B cell (primary cell): ENCODE measurements around the gene CDK5RAP3. TPM values are rescaled to one million over a fixed set of nuclear protein-coding genes. Genes with fewer than 3 reads are reported as not detected.

Experiments
- ATAC-seq: fragments of 200-7000 bp; cut with Tn5 transposase; one replicate; pipeline ENCODE4 v1.10.0; 2021; ENCODE audit warnings: low read depth, mild to moderate bottlenecking, moderate number of reproducible peaks, moderate library complexity
- CTCF ChIA-PET: fragments of 350-600 bp; sonication (Branson Sonifier 250); formaldehyde crosslinking; loops from one replicate; lab custom pipeline; 2021; ENCODE audit warnings: antibody characterized with exemption, inconsistent platforms; lab: Charles Lee
- POLR2A ChIA-PET: fragments of 350-600 bp; sonication (Branson Sonifier 250); formaldehyde crosslinking; loops from one replicate; lab custom pipeline; 2021; ENCODE audit warnings: antibody characterized with exemption; lab: Charles Lee
- DNase-seq: peaks from one replicate; pipeline ENCODE4 v3.0.0; 2013
- H2AFZ ChIP-seq: 2 replicates; pipeline ENCODE4 v1.6.1; 2012; ENCODE audit warnings: mild to moderate bottlenecking, low read depth, low read length; ENCODE audit not compliant: insufficient read depth, poor library complexity, severe bottlenecking
- H3K27ac ChIP-seq, 2 donors: 1 replicate in 1 of 2; 2 replicates in 1 of 2; pipeline ENCODE4 v1.5.1; 2012 to 2013; ENCODE audit warnings: low read length in 2 of 2, mild to moderate bottlenecking in 2 of 2, moderate library complexity in 1 of 2
- H3K27me3 ChIP-seq, 4 experiments: fragments of 200-600 bp in 1 of 4; sonication (generic) in 1 of 4; replicated peaks in 1 of 4; 1 replicate in 2 of 4; 2 replicates in 2 of 4; pipeline versions ENCODE4 v1.6.1 to v1.7.0; 2013 to 2016; ENCODE audit warnings: low read length in 3 of 4, mild to moderate bottlenecking in 2 of 4, mixed read lengths in 1 of 4, moderate library complexity in 1 of 4; ENCODE audit not compliant: insufficient read depth in 4 of 4, control insufficient read depth in 3 of 4; ENCODE audit errors: control extremely low read depth in 1 of 4
- H3K36me3 ChIP-seq, 2 experiments: replicated peaks in 1 of 2; 1 replicate in 1 of 2; 2 replicates in 1 of 2; pipeline versions ENCODE4 v1.6.1 to v1.7.1; 2013; ENCODE audit warnings: low read length in 1 of 2; ENCODE audit not compliant: insufficient read depth in 2 of 2, control insufficient read depth in 1 of 2; ENCODE audit errors: control extremely low read depth in 1 of 2, extremely low read depth in 1 of 2
- H3K4me1 ChIP-seq, 2 donors: fragments of 200-600 bp in 1 of 2; sonication (generic) in 1 of 2; 1 replicate in 1 of 2; 2 replicates in 1 of 2; pipeline versions ENCODE4 v1.5.1 to v1.6.1; 2013 to 2017; ENCODE audit warnings: low read length in 2 of 2; ENCODE audit not compliant: control insufficient read depth in 2 of 2, insufficient read depth in 2 of 2
- H3K4me2 ChIP-seq: replicated peaks from 2 replicates; pipeline ENCODE3; 2012; ENCODE audit warnings: mild to moderate bottlenecking, low read depth, low read length; ENCODE audit not compliant: poor library complexity, severe bottlenecking
- H3K4me3 ChIP-seq, 5 experiments: fragments of 200-600 bp in 1 of 5; sonication (generic) in 1 of 5; 1 replicate in 3 of 5; 2 replicates in 2 of 5; pipeline versions ENCODE4 v1.5.1 to v1.7.0; 2011 to 2016; ENCODE audit warnings: low read length in 4 of 5, mild to moderate bottlenecking in 4 of 5, low read depth in 2 of 5, control low read depth in 1 of 5, moderate library complexity in 1 of 5; ENCODE audit not compliant: insufficient read depth in 1 of 5; ENCODE audit errors: control extremely low read depth in 1 of 5, extremely low read depth in 1 of 5
- H3K79me2 ChIP-seq: fragments of 200-600 bp; sonication (generic); one replicate; pipeline ENCODE4 v1.6.0; 2016; ENCODE audit warnings: low read length; ENCODE audit not compliant: control insufficient read depth, insufficient read depth
- H3K9ac ChIP-seq: fragments of 200-600 bp; sonication (generic); 2 replicates; pipeline ENCODE4 v1.6.1; 2017; ENCODE audit warnings: mild to moderate bottlenecking, low read length, moderate library complexity
- H3K9me3 ChIP-seq, 3 donors: one replicate each; pipeline versions ENCODE4 v1.6.1 to v1.7.1; 2013; ENCODE audit warnings: low read length in 2 of 3; ENCODE audit not compliant: control insufficient read depth in 2 of 3, insufficient read depth in 1 of 3; ENCODE audit errors: control extremely low read depth in 1 of 3
- H4K20me1 ChIP-seq: 2 replicates; pipeline ENCODE4 v1.6.0; 2012; ENCODE audit warnings: mild to moderate bottlenecking, low read length; ENCODE audit not compliant: insufficient read depth, control insufficient read depth, poor library complexity, severe bottlenecking
- H3K27ac Mint-ChIP-seq: one replicate; pipeline ENCODE4 v1.8.0; 2021; ENCODE audit warnings: mixed read lengths
- H3K27me3 Mint-ChIP-seq: one replicate; pipeline ENCODE4 v1.8.0; 2021; ENCODE audit warnings: mixed read lengths
- H3K4me1 Mint-ChIP-seq: one replicate; pipeline ENCODE4 v1.8.0; 2021; ENCODE audit warnings: mixed read lengths
- H3K4me3 Mint-ChIP-seq: one replicate; pipeline ENCODE4 v1.8.0; 2021; ENCODE audit warnings: mixed read lengths
- H3K9me3 Mint-ChIP-seq: one replicate; pipeline ENCODE4 v1.8.0; 2022; ENCODE audit warnings: mixed read lengths; ENCODE audit not compliant: insufficient read depth
- CTCF ChIP-seq: fragments of 200-600 bp; IDR thresholded peaks from one replicate; pipeline ENCODE4 v1.8.0; 2022; ENCODE audit warnings: antibody characterized with exemption, mild to moderate bottlenecking
- EZH2 ChIP-seq: IDR thresholded peaks from 2 replicates; pipeline ENCODE4 v1.6.1; 2012; ENCODE audit warnings: borderline replicate concordance, low read depth, mild to moderate bottlenecking, moderate library complexity, low read length; ENCODE audit not compliant: insufficient read depth, poor library complexity, severe bottlenecking
- WGBS: methylation state at CpG from one replicate; pipeline ENCODE4 v1.1.5; 2013; ENCODE audit warnings: missing lambda C conversion rate; ENCODE audit not compliant: insufficient coverage; 5-methylcytosine and 5-hydroxymethylcytosine counted together
- intact Hi-C: fragments of 100-400 bp; cut with micrococcal nuclease; formaldehyde crosslinking; loops from one replicate; pipeline ENCODE4 v1.10.0; 2022
- polyA plus RNA-seq: library from polyadenylated mRNA; depleted of rRNA; stranded (reverse); fragments of >200 nt; gene quantifications from 2 replicates; pipeline ENCODE4 v1.2.3, GENCODE V29; 2012
- total RNA-seq, 2 donors: library from RNA; stranded (reverse); fragments of 120-200 nt in 1 of 2; gene quantifications; 1 replicate in 1 of 2; 2 replicates in 1 of 2; pipeline versions ENCODE4 v1.2.3 to v1.2.4, GENCODE V29; 2013 to 2022

Gene CDK5RAP3
- total and polyA plus RNA-seq, 2 donors (not counting 1 experiment from before 2014, with no cell fraction given): 417 to 728 TPM

- intact Hi-C loops: no loop called here
- TF ChIP-seq EZH2 (no peak), CTCF (no peak)
- CTCF ChIA-PET: interaction anchor here (1.0 kb wide), 1 partner anchor 24 kb away, joined by 3 read pairs; no protein-coding TSS in a partner anchor
Measured at GRCh38 chr17:47996201-47996600, 25.3 kb downstream of the CDK5RAP3 start.

GRCh38 chr17:47997586-47997985 lies 26.7 kb downstream of the CDK5RAP3 start:
- H3K27me3 ChIP-seq: peaks cover 0 to 22% (median 0%) of the 10 kb centered on the region in 4 experiments
- H3K4me3 Mint-ChIP-seq: no peak overlapping the region
- no peaks in the 10 kb centered on the region for H3K9me3 ChIP-seq
- no peak overlapping the region for H3K4me2 ChIP-seq
- H3K9me3 Mint-ChIP-seq: no peaks in the 10 kb centered on the region
- ATAC-seq (no peak), DNase-seq (no peak)
- H3K9ac ChIP-seq: no peak overlapping the region
- H3K4me3 ChIP-seq: no peak overlapping the region
- WGBS: 87% methylated on average over 4 of the region's 7 CpGs
- no peak overlapping the region for H2AFZ ChIP-seq
- intact Hi-C loops: no loop called here
- no peaks in the 10 kb centered on the region for H4K20me1 ChIP-seq
- no peaks in the 10 kb centered on the region for H3K36me3 ChIP-seq
- CTCF ChIA-PET: no interaction called here
- H3K4me1 Mint-ChIP-seq: peaks cover 2% of the 10 kb centered on the region
- TF ChIP-seq CTCF (no peak), EZH2 (no peak)
- POLR2A ChIA-PET: no interaction called here
- no peaks in the 10 kb centered on the region for H3K4me1 ChIP-seq
- H3K27ac ChIP-seq: no peak overlapping the region
- H3K27me3 Mint-ChIP-seq: peaks cover 22% of the 10 kb centered on the region
- H3K27ac Mint-ChIP-seq: no peak overlapping the region
- H3K79me2 ChIP-seq: no peaks in the 10 kb centered on the region

More at GRCh38 chr17:47996201-47996600, 25.3 kb downstream of the CDK5RAP3 start:
- Histone ChIP-seq H3K9ac (no peak overlapping the region), H3K4me1 (no peaks in the 10 kb centered on the region), H3K36me3 (no peaks in the 10 kb centered on the region), H3K4me3 (no peak overlapping the region), H2AFZ (no peak overlapping the region), H3K27me3 (peaks cover 0 to 25% (median 0%) of the 10 kb centered on the region in 4 experiments), H3K4me2 (no peak overlapping the region), H3K79me2 (no peaks in the 10 kb centered on the region), H4K20me1 (no peaks in the 10 kb centered on the region), H3K9me3 (no peaks in the 10 kb centered on the region), H3K27ac (no peak overlapping the region)
- no peak for DNase-seq
- POLR2A ChIA-PET: no interaction called here
- no peak for ATAC-seq
- Mint-ChIP-seq H3K27ac (no peak overlapping the region), H3K27me3 (peaks cover 22% of the 10 kb centered on the region), H3K4me1 (no peaks in the 10 kb centered on the region), H3K9me3 (no peaks in the 10 kb centered on the region), H3K4me3 (no peak overlapping the region)
- WGBS: 91% methylated on average over 8 of the region's 9 CpGs
